ENCODE results near the gene ZNF763. TPM values are rescaled to one million over a fixed set of nuclear protein-coding genes. Genes with fewer than 3 reads are reported as not detected.

Gene ZNF763
- polyA plus RNA-seq, 1 of the 3 experiments (the other 2 are of a cell fraction): 0.72 TPM

- TF ChIP-seq TCF12 (IDR thresholded peaks at IDR 0.05): no peak
- TF ChIP-seq FOSL2 (IDR thresholded peaks at IDR 0.05; ENCODE audit: borderline replicate concordance, low read depth): no peak
- no peak for TF ChIP-seq MAX (IDR thresholded peaks at IDR 0.05; ENCODE audit: low read depth)
- TF ChIP-seq SMC3 (IDR thresholded peaks at IDR 0.05; ENCODE audit: low read depth, low read length): no peak
- TF ChIP-seq CTCF (IDR thresholded peaks at IDR 0.05): no peak
- no peak for TF ChIP-seq USF2 (IDR thresholded peaks at IDR 0.05; ENCODE audit: borderline replicate concordance, low read depth, low read length)
- TF ChIP-seq YY1 (IDR thresholded peaks at IDR 0.05; ENCODE audit: low read depth): no peak
- no peak for TF ChIP-seq IRF3 (IDR thresholded peaks at IDR 0.05; ENCODE audit: low read depth, low read length)
- no peak for TF ChIP-seq EZH2phosphoT487 (IDR thresholded peaks at IDR 0.05; ENCODE audit: borderline replicate concordance, low read depth)
- no peak for TF ChIP-seq TEAD4 (IDR thresholded peaks at IDR 0.05; ENCODE audit: borderline replicate concordance, insufficient read depth)
- TF ChIP-seq FOXJ3 (CRISPR knock-in tag; IDR thresholded peaks at IDR 0.05): no peak
- TF ChIP-seq ELF1 (IDR thresholded peaks at IDR 0.05): no peak
- no peak for TF ChIP-seq NRF1 (IDR thresholded peaks at IDR 0.05; ENCODE audit: low read depth, low read length)
- no peak for TF ChIP-seq GABPA (IDR thresholded peaks at IDR 0.05; ENCODE audit: low read depth)
- no peak for TF ChIP-seq RFX5 (IDR thresholded peaks at IDR 0.05; ENCODE audit: low read length)
- no peak for TF ChIP-seq FOXM1 (IDR thresholded peaks at IDR 0.05; ENCODE audit: low read depth)
- no peak for TF ChIP-seq NFIC (IDR thresholded peaks at IDR 0.05; ENCODE audit: borderline replicate concordance)
- TF ChIP-seq RCOR1 (IDR thresholded peaks at IDR 0.05; ENCODE audit: low read length): no peak
- H3K27me3 ChIP-seq (ENCODE audit: insufficient read depth): no peaks in the 10 kb centered on the region
- peaks cover 23% of the 10 kb centered on the region; the same call in 1 of the 2 replicates for H3K9me3 ChIP-seq
- H3K27ac ChIP-seq (ENCODE audit: low read depth in 2 of 2, low read length in 1 of 2): no peak overlapping the region
- whole genome bisulfite sequencing (ENCODE audit: low lambda C conversion rate): 72% methylated on average over 9 of the region's 9 CpGs
- H3K4me3 ChIP-seq (ENCODE audit: low read depth in 2 of 2, low read length in 1 of 2): no peak overlapping the region; a peak in 1 of 4 replicates
- CTCF ChIA-PET: no interaction called here
- no peak overlapping the region for H3K9ac ChIP-seq
- H3K4me1 ChIP-seq (ENCODE audit: control insufficient read depth in 1 of 2, insufficient read depth in 2 of 2, low read depth in 1 of 2, low read length in 1 of 2): no peaks in the 10 kb centered on the region
- peaks cover 0 to 3% of the 10 kb centered on the region in 2 experiments for H3K36me3 ChIP-seq (replicated peaks in 1 of 2; ENCODE audit: control insufficient read depth in 1 of 2, insufficient read depth in 2 of 2, low read length in 1 of 2)
- H3K79me2 ChIP-seq (ENCODE audit: insufficient read depth): no peaks in the 10 kb centered on the region
- no peak overlapping the region for H3K4me2 ChIP-seq
- POLR2A ChIA-PET: no interaction called here
- no peaks in the 10 kb centered on the region for H3K9me2 ChIP-seq
- DNase-seq: no peak
- H3F3A ChIP-seq (replicated peaks; ENCODE audit: insufficient read depth): no peaks in the 10 kb centered on the region
- no peak overlapping the region for H2AFZ ChIP-seq (ENCODE audit: low read depth)
- no peaks in the 10 kb centered on the region for H4K20me1 ChIP-seq (ENCODE audit: insufficient read depth)
Measured at GRCh38 chr19:11978492-11979100, 13.8 kb downstream of the ZNF763 start.
